Activated CD8-positive, alpha-beta memory T cell treated with anti-CD3 and anti-CD28 coated beads for 48 hours (primary cell): ENCODE results near the gene ERAL1.
"Not testable (repeated sequence)": the region's sequence is repeated elsewhere in the genome, so short reads cannot be mapped to it uniquely, and the experiment has no call there.

ENCODE experiments used
- DNase-seq, 3 experiments: peaks; one replicate each; pipeline ENCODE4 v3.0.0-alpha.2; 2020; ENCODE audit warnings: low read depth in 2 of 3, low spot score in 2 of 3

Gene ERAL1

DNA sequence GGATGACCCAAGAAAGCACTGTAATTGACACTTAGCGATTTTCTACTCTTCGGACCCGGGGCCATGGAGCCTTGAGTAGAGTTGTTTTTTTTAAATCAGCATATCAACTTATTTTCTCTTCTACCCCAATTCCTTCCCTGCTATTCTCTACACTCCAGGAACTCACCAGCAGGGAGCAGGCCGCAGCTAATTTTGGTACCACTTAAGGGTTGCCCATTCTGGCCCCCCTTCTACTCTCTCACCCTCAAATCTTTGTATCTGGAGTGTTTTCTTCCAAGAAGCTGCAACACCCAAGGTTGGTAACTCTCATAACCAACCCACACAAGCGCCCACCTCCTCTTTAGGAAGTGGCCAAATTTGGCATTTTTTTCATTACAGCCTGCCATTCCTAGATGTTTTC, 5.5 kb upstream of the ERAL1 start:
- DNase-seq = no peak

DNA sequence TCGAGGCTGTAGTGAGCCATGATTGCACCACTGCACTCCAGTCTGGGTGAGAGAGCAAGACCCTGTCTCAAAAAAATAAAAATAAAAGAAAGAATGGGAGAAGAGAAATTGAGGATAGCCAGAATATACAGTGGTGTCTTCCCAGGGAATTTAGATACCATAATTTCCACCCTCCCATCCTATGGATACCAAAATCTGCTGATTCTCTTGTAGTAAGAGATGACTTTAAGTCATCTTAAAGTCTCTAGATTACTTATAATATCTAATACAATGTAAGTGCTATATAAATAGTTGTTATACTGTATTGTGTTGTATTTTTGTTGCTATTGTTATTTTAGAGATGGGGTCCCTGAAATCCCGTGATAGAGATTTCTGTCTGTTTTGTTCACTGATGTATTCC, 1.5 kb upstream of the ERAL1 start:
- no peak for DNase-seq

DNA sequence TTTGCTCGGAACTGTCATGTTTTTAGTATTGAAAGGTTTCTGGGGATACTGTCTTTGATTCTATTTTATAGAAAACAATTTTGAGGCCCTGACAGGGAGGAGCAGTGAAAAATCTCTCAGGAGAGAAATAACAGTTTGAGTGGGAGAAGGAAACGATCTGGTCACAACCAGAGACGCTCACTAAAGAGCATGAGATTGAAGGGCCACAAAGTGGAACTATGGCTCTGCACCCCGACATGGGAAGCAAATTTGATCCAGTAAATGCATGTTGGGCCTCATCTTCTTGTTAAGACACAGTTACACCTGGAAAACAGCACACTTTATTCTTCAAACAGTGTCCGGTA, 492 bp downstream of the ERAL1 start:
- no peak for DNase-seq

DNA sequence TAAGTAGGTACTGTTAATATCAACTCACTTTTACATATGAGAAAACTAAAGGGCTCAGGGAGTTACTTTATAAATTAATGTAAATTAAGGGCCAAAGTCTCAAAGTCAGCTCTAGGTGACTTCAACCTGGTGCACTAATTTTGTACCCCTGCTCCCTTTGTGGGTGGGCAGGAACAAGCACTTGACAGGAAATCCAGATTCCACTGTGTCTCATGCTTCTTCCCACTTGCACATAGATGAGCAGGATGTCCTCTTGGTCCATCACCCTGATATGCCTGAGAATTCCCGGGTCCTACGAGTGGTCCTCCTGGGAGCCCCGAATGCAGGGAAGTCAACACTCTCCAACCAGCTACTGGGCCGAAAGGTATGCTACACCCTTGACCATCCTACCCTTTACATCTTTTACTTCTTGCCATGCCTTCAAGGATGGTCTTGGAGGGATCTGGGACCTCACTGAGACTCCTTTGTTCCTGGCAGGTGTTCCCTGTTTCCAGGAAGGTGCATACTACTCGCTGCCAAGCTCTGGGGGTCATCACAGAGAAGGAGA, 1.3 kb downstream of the ERAL1 start:
- DNase-seq = no peak

DNA sequence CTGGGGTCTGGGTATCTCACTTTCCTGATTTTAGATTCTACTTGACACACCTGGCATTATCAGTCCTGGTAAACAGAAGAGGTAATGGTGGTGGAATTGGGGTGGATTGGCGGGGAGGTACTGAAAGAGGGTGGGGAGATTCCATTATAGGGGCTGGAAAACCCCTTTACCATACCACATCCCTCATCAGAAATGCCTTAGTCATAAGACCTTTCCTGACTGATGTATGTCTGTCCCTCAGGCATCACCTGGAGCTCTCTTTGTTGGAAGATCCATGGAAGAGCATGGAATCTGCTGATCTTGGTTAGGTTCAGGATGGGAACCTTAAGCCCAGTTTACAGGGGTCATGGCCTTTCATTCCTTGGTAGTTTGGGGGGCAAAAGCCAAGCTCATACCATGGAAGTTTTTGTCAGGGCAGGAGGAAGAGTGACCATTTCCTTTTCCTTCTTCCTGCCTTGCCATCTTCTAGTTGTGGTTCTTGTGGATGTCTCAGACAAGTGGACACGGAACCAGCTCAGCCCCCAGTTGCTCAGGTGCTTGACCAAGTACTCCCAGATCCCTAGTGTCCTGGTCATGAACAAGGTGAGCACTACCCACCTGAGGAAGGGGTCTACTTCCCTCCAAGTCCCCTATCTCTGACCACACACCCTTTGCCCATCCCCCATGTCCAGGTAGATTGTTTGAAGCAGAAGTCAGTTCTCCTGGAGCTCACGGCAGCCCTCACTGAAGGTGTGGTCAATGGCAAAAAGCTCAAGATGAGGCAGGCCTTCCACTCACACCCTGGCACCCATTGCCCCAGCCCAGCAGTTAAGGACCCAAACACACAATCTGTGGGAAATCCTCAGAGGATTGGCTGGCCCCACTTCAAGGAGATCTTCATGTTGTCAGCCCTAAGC, 3.3 kb downstream of the ERAL1 start:
- no peak for DNase-seq

DNA sequence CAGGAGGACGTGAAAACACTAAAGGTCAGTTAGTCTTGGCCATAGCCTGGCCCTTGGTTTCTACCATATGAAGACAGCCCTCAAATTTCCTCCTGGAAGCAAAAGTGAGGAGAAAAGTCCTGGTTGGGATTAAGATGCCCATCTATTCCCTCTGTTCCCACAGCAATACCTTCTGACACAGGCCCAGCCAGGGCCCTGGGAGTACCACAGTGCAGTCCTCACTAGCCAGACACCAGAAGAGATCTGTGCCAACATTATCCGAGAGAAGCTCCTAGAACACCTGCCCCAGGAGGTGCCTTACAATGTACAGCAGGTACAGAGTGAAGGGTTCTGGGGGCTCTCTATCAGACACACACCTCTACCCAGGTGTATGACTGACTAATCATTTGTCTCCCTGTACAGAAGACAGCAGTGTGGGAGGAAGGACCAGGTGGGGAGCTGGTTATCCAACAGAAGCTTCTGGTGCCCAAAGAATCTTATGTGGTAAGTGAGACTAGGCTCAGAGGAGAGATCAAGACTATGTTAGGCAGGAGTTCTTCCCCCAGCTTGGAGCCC, 4.1 kb downstream of the ERAL1 start:
- DNase-seq = no peak

DNA sequence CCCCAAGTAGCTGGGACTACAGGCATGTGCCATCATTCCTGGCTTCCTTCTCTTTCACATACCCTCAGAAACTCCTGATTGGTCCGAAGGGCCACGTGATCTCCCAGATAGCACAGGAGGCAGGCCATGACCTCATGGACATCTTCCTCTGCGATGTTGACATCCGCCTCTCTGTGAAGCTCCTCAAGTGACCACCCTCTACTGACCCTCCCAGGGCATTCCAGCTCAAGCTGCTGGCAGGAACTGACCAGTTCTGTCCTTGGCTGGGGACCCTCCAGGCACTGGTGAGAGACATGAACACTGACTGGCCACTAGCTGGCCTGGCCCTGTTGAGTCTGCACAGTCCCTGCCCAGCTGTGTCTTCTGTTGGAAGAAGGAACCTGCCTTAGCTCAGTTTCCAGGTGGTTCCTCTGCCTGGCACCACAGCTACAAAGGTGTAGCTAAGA, 5.6 kb downstream of the ERAL1 start:
- DNase-seq = no peak

DNA sequence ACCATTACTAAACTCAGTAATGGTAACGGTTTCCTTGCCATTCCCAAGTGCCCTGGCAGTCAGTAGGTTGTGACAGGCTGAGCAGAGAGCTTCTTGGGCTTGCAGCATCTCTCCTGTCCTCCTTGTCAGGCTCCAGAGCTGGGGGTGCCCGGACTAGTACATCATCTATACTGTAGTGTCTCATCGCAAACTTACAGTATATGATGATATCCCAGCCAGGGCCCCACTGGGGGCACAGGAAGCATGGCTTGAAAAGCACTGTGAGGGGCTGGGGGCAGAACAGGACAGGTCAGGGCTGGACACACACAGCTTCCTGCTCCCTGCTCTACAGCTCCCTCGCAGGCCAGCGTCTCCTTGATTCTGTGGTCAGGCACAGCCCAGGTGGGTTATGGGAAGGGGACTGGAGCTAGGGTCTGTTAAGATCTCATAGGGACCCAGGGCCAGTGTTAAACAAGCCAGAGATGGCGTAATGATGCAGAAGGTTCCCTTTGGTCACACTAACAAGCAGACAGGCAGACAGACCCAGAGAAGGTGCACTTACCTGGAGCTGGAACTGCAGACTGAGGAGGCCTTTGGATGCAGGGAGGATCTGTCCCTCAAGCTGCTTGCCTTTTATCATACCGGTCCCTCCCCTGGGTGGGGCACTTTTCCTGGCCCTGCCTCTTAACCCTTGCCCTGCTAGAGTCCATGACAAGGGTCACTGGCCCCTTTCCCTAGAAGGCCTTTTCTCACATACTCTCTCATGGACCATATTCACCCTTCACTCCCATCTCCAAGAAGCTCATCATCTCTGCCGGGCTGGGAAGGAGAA, 6.8 kb downstream of the ERAL1 start:
- DNase-seq = no peak

DNA sequence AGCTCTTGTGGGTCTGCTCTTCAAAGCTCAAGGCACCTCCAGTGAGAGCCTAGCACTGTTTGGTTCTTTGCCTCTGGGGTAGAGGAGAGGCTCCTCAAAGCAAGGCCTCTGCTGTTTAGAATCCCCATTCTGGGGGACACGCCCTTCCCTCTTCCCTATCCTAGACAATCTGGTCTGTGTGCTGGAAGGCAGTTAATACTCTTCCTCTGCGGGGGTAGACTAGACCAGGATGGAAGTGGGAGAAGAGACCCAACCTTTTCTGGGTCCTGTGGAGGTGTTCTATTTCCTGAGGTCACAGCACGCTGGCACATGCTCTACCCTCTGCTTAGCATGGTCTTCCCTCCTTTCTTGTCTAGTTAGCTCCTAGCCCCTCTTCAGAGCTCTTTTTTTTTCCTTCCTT, 7.7 kb downstream of the ERAL1 start:
- no peak for DNase-seq

DNA sequence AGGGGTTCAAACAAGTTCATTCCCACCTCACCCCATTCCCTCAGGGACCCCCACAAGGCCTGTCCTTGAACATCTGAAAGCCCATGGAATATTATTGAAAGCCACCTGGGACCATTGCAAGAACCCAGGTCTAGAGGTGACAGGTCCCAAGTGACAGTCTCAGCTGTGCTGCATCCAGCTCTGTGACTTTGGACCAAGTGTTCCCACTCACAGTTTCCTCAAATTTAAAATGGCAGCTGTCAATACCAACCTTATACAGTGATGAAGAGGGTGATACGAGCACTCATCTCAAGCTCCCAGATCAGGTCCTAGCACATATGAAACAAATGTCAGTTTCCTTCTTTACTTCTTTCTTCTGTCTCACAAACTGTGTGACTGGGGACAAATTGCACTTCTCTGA, 9.1 kb downstream of the ERAL1 start:
- no peak for DNase-seq

DNA sequence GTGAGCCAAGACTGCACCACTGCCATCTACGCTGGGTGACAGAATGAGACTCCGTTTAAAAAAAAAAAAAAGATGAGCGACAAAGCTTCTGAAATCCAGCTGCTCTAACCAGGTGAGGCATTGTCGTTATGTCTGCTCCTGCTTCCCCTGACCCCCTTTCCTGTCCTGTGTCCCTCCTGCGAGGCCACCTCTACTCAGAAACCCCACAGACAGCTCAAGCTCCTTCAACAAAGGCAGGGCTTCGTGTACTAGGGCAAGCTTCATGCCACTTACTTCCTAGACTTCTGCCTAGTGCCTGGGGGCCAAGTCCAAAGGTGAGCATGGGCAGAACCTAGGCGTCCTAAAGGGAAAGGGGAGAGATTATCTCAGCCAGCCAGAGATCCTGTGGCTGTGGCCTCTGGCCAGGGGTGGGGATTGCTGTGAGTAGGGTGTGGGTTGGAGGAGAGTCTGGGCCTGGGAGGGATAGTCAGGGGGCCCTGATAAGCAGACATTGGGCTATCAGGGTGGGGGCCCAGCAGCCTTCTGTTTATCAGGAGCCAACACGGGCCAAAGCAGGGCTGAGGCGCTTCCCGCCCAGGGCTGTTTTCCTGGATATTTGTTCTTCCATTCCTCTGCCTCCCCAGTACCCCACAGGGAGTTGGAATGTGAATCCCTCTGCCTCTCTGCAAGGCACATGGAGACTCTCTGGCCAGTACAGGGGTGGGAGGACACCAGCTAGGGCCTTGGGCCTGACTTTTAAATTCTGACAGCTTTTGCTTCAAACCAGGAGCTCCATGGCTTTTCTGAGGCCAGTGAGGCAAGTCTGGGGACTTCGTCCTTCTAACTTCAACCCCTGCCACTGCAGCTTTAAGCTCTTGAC, 10.4 kb downstream of the ERAL1 start:
- no peak for DNase-seq

DNA sequence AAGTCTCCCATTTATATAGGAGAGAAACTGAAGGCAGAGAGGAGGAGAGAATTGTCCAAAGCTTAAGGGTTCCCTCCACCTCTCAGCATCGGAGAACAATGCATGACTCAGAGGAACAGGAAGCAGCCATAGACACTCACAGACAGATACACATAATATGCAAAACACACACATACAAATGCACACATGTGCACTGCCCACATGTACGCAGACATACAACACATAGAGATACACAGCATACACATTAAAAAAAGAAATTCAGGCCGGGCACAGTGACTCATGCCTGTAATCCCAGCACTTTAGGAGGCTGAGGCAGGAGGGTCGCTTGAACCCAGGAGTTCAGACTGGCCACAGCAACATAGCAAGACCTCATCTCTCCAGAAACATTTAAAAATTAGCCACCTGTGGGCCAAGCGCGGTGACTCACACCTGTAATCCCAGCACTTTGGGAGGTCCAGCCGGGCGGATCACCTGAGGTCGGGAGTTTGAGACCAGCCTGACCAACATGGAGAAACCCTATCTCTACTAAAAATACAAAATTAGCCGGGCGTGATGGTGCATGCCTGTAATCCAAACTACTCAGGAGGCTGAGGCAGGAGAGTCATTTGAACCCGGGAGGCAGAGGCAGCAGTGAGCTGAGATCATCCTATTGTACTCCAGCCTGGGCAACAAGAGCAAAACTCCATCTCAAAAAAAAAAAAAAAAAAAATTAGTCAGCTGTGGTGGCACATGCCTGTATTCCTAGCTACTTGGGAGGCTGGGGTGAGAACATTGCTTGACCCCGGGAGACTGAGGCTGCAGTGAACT, 11.3 kb downstream of the ERAL1 start:
- no peak for DNase-seq

DNA sequence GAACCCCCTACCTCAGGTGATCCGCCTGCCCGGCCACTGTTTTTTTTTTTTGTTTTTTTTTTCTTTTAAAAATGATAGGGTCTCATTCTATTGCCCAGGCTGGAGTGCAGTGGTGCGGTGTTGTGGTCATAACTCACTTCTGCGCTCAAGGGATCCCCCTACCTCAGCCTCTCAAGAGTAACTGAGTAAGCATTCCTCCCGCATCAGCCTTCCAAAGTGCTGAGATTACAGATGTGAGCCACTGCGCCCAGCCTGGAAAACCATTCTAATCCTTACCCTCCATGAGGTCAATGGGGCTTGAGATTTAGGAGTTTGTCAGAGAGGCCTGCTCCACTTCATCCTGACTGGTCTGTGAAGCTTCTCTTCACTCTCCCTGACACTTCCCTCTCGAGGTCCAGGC, 12.5 kb downstream of the ERAL1 start:
- DNase-seq = no peak

DNA sequence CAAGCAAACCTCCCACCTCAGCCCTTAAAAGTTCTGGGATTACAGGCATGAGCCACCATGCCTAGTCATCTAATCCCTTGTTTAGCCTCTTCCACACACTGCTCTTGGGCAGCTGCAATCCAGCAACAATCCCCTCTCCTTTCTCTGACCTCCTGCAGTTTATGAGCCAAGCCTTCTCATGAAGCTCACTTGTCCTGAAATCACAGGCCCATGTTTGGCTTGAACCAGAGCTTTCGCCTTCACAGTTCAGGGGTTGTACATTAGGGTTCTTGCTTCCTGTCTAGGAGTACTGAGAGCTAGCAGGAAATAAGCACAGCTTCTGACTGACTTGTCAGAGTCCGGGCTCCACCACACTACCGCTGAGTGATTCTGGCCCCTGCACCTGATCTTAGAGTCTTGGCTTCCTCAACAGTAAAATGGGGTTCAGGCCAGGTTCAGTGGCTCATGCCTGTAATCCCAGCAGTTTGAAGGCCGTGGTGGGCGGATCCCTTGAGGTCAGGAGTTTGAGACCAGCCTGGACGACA, 16.3 kb downstream of the ERAL1 start:
- DNase-seq = no peak

DNA sequence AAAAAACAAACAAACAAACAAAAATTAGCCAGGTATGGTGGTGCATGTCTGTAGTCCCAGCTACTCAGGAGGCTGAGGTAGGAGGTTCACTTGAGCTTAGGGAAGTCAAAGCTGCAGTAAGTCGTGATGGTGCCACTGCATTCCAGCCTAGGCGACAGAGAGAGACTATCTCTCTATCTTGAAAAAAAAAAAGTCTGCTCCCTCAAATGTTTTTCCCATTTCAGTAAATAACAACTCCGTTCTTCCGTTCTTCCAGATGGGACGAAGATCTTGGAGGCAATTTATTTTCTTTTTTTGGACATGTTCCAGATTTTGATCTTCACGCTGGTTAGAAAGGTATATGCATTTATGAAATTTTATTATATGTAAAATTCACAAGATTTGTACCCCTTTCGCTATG, 19.0 kb downstream of the ERAL1 start:
- DNase-seq = no peak

DNA sequence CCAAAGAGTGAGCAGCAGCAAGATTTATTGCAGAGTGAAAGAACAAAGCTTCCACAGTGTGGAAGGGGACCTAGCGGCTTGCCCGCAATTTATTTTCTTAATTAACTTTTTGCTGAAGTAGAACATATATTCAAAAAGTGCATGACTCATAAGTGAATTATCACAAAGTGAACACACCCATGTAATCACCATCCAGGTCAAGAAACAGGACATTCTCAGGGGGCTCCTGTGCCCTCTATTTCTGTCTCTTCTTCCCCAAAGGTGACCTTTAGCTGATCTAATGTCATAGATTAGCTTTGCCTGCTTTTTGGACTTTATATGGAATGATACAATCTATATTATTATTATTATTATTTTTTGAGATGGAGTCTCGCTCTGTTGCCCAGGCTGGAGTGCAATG, 19.9 kb downstream of the ERAL1 start:
- no peak for DNase-seq

DNA sequence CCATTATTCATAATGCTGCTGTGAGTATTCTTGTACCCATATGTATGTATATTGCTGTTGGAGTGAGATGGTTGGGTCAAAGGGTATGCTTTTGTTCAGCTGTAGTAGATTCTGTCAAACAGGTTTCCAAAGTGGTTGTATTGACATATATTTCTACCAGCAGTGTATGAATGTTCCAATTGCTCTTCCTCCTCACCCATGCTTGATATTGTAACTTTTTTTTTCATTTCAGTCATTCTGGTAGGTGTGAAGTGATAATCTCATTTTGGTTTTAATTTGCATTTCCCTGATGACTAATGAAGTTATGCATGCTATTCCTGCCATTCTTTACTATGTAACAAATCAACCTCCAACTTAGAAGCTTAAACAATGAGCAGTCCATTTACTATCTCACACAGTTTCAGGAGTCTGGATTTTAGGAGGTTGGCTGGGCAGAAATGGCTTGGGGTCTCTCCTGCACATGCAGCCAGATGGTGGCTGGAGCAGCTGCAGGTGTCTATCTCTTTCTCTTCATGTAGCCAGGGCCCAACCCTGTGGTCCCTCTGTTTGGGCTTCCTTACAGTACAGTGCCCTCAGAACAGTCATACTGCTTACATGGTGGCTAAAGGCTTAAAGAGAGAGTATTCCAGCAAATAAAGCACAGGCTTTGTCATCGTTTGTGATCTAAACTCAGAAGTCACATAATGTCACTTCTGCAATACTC, 21.2 kb downstream of the ERAL1 start:
- DNase-seq = no peak

DNA sequence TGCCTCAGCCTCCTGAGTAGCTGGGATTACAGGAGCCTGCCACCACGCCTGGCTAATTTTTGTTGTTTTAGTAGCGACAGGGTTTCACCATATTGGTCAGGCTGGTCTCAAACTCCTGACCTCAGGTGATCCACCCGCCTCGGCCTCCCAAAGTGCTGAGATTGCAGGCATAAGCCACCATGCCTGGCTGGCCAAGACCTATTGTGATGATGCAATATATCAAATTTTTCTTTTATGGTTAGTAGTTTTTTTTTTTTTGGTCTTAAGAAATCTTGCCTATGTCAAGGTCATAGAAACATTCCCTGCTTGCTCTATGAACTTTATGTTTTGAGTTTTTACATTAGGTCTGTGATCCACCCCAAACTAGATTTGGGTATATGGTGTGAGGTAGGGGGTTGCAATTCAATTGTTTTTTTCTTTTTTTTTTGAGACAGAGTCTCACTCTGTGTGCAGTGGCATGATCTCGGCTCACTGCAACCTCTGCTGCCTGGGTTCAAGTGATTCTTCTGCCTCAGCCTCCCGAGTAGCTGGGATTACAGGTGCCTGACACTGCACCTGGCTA, 22.4 kb downstream of the ERAL1 start:
- DNase-seq = not testable (repeated sequence)
